Effector memory CD8-positive, alpha-beta T cell (primary cell): ENCODE measurements around the gene NME5.

ENCODE experiments used
- ATAC-seq: fragments of 150-1000 bp; cut with Tn5 transposase; replicated peaks from 2 replicates; pipeline ENCODE4 v1.10.0; 2021; ENCODE audit warnings: mild to moderate bottlenecking, moderate library complexity
- DNase-seq, 3 experiments: peaks; one replicate each; pipeline ENCODE4 v3.0.0; 2021
- H3K27ac Mint-ChIP-seq, 2 donors: one replicate each; pipeline ENCODE4 v1.8.0; 2022; ENCODE audit warnings: mild to moderate bottlenecking in 2 of 2, mixed read lengths in 2 of 2, moderate library complexity in 2 of 2
- H3K27me3 Mint-ChIP-seq, 2 donors: one replicate each; pipeline ENCODE4 v1.8.0; 2022; ENCODE audit warnings: mixed read lengths in 2 of 2
- H3K36me3 Mint-ChIP-seq: one replicate; pipeline ENCODE4 v1.8.0; 2022; ENCODE audit warnings: mild to moderate bottlenecking, moderate library complexity, mixed read lengths; ENCODE audit not compliant: insufficient read depth
- H3K4me1 Mint-ChIP-seq, 2 donors: one replicate each; pipeline ENCODE4 v1.8.0; 2022; ENCODE audit warnings: low read depth in 2 of 2, mixed read lengths in 2 of 2
- H3K4me3 Mint-ChIP-seq, 2 donors: one replicate each; pipeline ENCODE4 v1.8.0; 2022; ENCODE audit warnings: mild to moderate bottlenecking in 2 of 2, mixed read lengths in 2 of 2, moderate library complexity in 2 of 2
- H3K9me3 Mint-ChIP-seq, 2 donors: one replicate each; pipeline ENCODE4 v1.8.0; 2022; ENCODE audit warnings: mixed read lengths in 2 of 2

NME5 gene

GRCh38 chr5:138111181-138111580, 28.0 kb downstream of the NME5 start:
- Mint-ChIP-seq H3K9me3 (no peaks in the 10 kb centered on the region), H3K4me3 (no peak overlapping the region), H3K36me3 (peaks cover 3% of the 10 kb centered on the region), H3K4me1 (no peaks in the 10 kb centered on the region), H3K27ac (no peak overlapping the region), H3K27me3 (peaks cover 12 to 28% of the 10 kb centered on the region in 2 donors)
- ATAC-seq = no peak
- no peak for DNase-seq

DNA sequence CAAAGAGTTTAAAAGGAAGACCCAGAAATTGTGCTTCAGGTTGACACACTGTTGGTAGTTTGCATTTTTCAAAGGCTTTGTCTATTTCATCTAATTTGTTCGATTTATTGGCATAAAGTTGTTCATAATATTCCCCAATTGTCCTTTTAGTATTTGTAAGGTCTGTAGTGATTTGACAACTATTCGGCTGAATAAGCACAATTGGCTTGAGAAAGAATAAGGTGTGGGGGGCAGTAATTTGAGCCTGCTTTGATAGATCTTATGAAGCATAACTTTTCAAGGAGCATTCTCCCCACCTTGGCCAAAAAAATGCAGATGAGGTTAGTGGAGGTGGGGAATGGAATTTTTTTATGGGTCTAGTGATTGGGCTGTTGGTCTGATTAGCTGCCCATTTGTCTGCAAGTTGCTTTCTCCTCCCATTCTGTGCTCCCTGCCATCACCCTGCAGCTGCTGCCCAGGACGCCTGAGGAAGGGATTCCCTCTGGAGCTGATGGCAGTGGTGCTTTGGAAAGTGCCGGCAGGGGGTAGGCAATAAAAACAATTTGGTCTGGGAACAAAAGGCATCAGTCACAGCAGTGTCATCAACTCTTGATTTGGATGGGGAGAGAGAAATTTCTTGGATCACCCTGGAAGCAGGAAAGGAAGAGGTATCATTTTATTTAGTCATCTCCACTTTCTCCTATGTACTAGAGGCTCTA, 28.8 kb downstream of the NME5 start:
- H3K27ac Mint-ChIP-seq = no peak overlapping the region
- H3K9me3 Mint-ChIP-seq = no peaks in the 10 kb centered on the region
- H3K4me3 Mint-ChIP-seq = no peak overlapping the region
- H3K36me3 Mint-ChIP-seq = peaks cover 3% of the 10 kb centered on the region
- no peak for DNase-seq
- ATAC-seq = no peak
- peaks cover 12 to 28% of the 10 kb centered on the region in 2 donors for H3K27me3 Mint-ChIP-seq
- H3K4me1 Mint-ChIP-seq = no peaks in the 10 kb centered on the region

GRCh38 chr5:138109463-138110265, 29.6 kb downstream of the NME5 start:
- Mint-ChIP-seq H3K9me3 (no peaks in the 10 kb centered on the region), H3K36me3 (peaks cover 3% of the 10 kb centered on the region), H3K4me1 (no peaks in the 10 kb centered on the region), H3K4me3 (no peak overlapping the region), H3K27me3 (peaks cover 12 to 28% of the 10 kb centered on the region in 2 donors), H3K27ac (no peak overlapping the region)
- DNase-seq (no peak), ATAC-seq (no peak)

DNA sequence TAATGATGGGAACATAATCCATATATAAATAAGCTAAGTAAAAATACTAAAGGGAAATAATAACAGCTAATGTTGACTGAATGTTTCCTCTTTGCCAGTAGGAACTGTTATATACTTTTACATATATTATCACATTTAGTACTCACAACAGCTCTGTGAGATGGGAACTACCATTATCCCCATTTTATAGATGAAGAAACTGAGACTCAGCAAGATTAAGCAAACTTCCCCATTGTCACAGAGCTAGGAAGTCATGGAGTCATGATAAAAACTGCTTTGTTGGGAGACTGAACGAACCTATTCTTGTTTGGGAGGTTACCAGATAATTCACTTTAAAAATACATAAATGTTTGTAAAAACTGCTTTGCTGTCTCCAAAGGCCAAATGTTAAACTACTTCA, 32.0 kb downstream of the NME5 start:
- Mint-ChIP-seq H3K27me3 (peaks cover 5 to 22% of the 10 kb centered on the region in 2 donors), H3K4me3 (no peak overlapping the region), H3K4me1 (no peaks in the 10 kb centered on the region), H3K36me3 (peaks cover 3% of the 10 kb centered on the region), H3K9me3 (no peaks in the 10 kb centered on the region), H3K27ac (no peak overlapping the region)
- DNase-seq (no peak), ATAC-seq (no peak)

DNA sequence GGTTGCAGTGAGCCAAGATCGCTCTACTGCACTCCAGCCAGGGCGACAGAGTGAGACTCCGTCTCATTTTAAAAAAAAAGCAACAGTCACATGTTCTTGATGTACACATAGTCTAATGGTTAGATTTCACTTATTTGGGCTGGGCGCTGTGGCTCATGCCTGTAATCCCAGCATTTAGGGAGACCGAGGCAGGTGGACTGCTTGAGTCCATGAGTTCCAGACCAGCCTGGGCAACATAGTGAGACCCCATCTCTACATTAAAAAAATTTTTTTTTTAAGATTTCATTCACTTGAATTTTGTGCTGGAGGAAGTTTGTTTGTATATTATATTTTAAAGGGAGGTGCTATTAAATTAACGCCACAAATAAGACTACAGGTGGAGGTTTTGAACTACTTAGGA, 33.5 kb downstream of the NME5 start:
- Mint-ChIP-seq H3K27me3 (peaks cover 14 to 25% of the 10 kb centered on the region in 2 donors), H3K4me3 (no peak overlapping the region), H3K4me1 (no peaks in the 10 kb centered on the region), H3K36me3 (peaks cover 3% of the 10 kb centered on the region), H3K27ac (no peak overlapping the region), H3K9me3 (no peaks in the 10 kb centered on the region)
- no peak for DNase-seq
- ATAC-seq = no peak

DNA sequence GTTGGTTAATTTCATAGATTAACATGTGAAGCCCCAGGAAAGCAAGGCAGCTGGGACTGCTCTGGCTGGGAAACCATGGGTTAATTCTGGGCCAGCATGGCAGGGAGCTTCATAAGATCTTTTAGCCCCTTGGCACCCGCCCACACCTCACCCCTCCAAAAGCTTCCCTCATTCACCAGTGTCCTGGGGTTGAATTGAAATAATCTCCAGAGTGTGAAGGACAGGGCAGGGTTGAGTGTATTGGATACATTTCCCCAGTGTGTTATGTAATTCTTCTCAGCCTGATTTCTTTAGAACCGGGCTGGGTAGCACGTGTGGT, 36.0 kb downstream of the NME5 start:
- Mint-ChIP-seq H3K4me3 (no peak overlapping the region), H3K27ac (no peak overlapping the region)
- ATAC-seq = no peak

DNA sequence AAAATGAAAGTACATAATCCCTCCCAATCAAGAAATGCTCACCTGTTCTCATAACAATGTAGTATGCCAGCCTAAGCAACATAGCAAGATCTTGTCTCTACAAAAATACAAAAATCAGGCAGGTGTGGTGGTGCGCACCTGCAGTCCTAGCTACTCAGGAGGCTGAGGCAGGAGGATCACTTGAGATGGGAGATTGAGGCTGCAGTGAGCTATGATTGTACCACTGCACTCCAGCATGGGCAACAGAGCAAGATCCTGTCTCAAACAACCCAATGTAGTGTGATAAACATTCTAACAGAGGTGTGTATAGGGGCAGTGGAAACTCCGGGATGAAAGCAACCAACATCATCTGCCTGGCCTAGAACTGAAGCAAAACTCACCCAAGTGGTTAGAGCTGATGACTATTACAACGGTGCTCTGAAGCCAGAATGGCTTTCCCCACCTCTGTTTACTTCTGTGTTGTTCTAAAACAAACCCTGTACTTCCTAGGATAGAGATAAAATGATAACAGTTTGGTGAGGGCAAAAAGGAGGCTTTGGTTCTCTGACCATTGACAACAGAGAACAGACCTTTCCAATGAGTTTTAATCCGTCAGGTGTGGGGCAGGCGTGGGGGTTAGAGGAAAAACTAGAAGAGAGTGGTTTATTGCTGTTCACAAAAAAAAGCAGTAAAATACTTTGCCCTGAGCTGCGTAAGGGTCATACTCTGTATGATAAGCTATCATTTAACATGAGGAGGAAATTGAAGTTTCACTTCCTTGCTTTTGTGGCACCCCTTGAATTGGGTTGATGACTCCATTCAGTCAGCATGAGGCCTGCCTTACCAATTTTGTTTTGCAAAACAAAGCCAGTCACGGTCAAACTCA, 36.5 kb downstream of the NME5 start:
- Mint-ChIP-seq H3K27me3 (peaks cover 22 to 38% of the 10 kb centered on the region in 2 donors), H3K9me3 (no peaks in the 10 kb centered on the region), H3K36me3 (no peaks in the 10 kb centered on the region), H3K27ac (no peak overlapping the region), H3K4me1 (no peaks in the 10 kb centered on the region), H3K4me3 (no peak overlapping the region)
- ATAC-seq (no peak), DNase-seq (no peak)

More for the DNA sequence above, 36.0 kb downstream of the NME5 start:
- DNase-seq = no peak
- Mint-ChIP-seq H3K4me1 (no peaks in the 10 kb centered on the region), H3K36me3 (no peaks in the 10 kb centered on the region), H3K27me3 (peaks cover 21 to 35% of the 10 kb centered on the region in 2 donors), H3K9me3 (no peaks in the 10 kb centered on the region)

DNA sequence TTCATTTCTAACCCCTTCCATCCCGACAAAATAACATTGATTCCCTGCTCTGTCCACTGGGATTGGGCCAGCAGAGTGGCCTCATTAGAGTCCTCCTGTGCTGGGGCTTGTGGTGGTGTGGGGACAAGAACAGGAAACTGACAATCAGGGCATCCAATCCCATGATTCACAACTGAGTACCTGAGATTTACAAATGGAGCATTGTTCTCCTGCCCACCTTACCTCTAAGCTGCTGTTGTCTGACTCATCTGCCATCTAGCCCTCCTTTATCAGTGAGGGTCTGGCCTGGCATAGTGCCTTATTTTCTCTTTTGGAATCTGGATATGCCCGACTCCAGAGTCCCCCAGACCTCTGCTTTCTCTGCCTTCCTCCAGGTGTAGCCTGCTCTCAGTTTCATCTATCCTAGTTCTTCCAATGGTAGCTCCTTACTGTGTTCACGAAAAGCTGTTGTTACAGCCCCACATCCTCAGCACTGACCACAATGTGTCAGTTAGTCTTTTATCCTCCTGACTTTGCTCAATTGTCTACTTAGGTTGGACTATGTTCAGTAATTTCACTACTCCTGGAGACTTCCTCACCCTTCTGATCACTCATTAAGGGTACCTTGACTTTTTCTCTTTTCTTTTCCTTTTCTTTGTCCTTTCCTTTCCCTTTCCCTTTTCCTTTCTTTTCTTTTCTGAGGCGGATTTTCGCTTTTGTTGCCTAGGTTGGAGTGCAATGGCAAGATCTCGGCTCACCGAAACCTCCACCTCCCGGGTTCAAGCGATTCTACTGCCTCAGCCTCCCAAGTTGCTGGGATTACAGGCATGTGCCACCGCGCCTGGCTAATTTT, 42.0 kb downstream of the NME5 start:
- H3K9me3 Mint-ChIP-seq = no peaks in the 10 kb centered on the region
- ATAC-seq = no peak
- H3K36me3 Mint-ChIP-seq = no peaks in the 10 kb centered on the region
- H3K4me3 Mint-ChIP-seq = no peak overlapping the region
- H3K27me3 Mint-ChIP-seq = peaks cover 49 to 59% of the 10 kb centered on the region in 2 donors
- DNase-seq = no peak
- H3K4me1 Mint-ChIP-seq = peaks cover 0 to 2% of the 10 kb centered on the region in 2 donors
- H3K27ac Mint-ChIP-seq = no peak overlapping the region

DNA sequence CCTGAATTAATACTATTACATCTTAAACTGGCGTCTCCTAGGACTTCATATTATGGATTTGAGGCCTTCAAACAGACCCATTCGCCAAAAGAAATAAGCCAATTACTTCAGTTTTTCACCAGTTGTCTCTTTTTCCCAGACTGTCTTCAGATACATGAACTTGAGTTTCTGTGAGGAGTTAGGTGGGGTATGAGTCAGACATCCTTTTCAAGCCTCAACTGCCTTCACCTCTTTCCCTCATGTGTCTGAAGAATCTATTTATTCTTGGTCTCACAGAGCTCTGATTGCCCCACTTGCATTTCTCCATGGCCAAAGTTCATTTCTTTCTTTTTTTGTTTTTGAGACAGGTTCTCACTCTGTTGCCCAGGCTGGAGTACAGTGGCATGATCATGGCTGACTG, 42.9 kb downstream of the NME5 start:
- Mint-ChIP-seq H3K9me3 (no peaks in the 10 kb centered on the region), H3K4me1 (peaks cover 0 to 2% of the 10 kb centered on the region in 2 donors), H3K4me3 (no peak overlapping the region), H3K36me3 (no peaks in the 10 kb centered on the region), H3K27ac (no peak overlapping the region), H3K27me3 (peaks cover 47 to 59% of the 10 kb centered on the region in 2 donors)
- no peak for DNase-seq
- no peak for ATAC-seq

DNA sequence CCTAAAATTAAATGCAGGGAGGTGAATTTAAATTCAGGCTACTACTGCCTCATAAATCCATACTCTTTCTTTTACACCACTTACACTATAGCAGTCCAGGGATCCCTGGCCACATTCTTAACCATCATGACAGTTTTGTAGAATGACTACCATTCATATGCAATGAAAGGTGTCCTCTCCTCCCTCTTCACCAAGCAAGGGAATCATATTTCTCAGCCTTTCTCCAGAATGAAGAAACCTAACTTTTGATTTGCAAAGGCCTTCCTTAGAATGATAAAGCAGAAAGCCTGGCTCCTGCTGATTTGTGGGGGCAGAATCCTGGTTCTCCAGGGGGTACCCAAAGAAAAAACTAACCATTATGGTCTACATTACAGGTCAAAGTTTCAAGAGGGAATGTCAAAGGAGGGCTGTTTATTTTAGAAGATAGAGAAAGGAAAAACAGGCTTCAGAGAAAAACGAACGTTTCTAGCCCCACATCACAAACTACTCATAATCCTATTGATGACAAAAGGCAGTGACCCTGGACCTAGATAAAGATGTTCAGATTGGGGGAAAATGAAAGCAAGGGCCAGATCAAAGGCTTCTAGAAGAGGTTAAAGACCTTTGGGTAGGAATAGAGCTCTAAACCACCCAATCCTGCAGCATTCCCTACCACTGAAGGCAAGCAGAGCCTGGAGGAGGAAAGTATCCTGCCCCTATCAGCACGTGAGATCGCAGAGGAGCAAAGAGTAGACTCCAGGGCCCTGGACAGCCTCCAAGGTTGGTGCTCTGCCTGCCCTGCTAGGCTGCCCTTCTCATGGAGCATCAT, 43.9 kb downstream of the NME5 start:
- Mint-ChIP-seq H3K4me1 (peaks cover 0 to 2% of the 10 kb centered on the region in 2 donors), H3K27ac (no peak overlapping the region), H3K27me3 (peaks cover 39 to 59% of the 10 kb centered on the region in 2 donors), H3K4me3 (no peak overlapping the region), H3K36me3 (no peaks in the 10 kb centered on the region), H3K9me3 (no peaks in the 10 kb centered on the region)
- no peak for DNase-seq
- ATAC-seq = no peak

DNA sequence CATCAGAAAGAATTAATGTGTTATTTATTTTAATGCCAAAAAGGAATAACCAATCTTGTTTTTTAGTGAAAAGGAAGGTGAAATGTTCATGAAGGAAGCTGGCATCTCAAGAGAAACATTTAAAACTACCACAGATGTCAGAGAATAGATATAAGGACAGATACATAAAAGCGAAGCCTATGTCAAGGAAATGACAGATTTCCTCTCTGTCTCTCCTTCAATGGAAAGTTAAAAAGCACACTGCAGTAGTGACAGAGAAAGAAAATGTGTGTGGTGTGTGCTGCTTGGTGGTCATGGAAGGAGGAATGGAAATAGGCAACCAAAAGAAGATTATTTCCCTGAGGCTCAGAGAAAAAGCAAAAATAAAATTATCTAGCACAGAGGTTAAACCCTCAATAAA, 46.2 kb downstream of the NME5 start:
- H3K4me1 Mint-ChIP-seq = peaks cover 0 to 2% of the 10 kb centered on the region in 2 donors
- H3K9me3 Mint-ChIP-seq = no peaks in the 10 kb centered on the region
- H3K27me3 Mint-ChIP-seq = peaks cover 29 to 51% of the 10 kb centered on the region in 2 donors
- H3K4me3 Mint-ChIP-seq = no peak overlapping the region
- no peak for DNase-seq
- H3K27ac Mint-ChIP-seq = no peak overlapping the region
- no peak for ATAC-seq
- H3K36me3 Mint-ChIP-seq = no peaks in the 10 kb centered on the region

DNA sequence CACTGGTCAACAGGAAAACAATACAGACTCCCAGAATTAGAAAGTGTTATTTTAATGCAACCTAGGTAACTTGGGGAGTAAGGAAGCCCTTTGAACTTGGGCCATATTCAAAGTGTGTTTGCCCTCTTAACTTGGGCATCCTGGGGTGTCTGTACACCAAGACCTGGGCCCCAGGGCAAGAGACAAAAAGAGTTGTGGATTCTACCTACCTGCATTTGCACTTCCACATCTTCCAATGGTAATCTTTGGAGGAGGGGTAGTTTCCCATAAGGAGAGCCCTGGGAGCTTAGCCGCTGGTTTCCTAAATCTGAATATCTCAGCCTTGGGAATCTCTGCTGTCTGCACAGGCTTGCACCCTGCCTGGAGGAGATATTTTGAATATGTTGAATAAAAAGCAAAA, 46.9 kb downstream of the NME5 start:
- Mint-ChIP-seq H3K27ac (no peak overlapping the region), H3K36me3 (no peaks in the 10 kb centered on the region), H3K4me3 (no peak overlapping the region), H3K4me1 (peaks cover 0 to 2% of the 10 kb centered on the region in 2 donors), H3K9me3 (no peaks in the 10 kb centered on the region), H3K27me3 (peaks cover 24 to 44% of the 10 kb centered on the region in 2 donors)
- ATAC-seq (no peak), DNase-seq (no peak)
